ENCODE measurements around the gene ZNF853. TPM values are rescaled to one million over a fixed set of nuclear protein-coding genes. Genes with fewer than 3 reads are reported as not detected.

The ZNF853 gene
- total and polyA plus RNA-seq, 2 experiments from 2014 or later = 8.0 to 9.8 TPM

GRCh38 chr7:6619961-6620360 lies 4.6 kb downstream of the ZNF853 start:
- H3K4me2 ChIP-seq = no peak overlapping the region
- no peaks in the 10 kb centered on the region for H4K20me1 ChIP-seq (ENCODE audit: insufficient read depth, poor library complexity, severe bottlenecking)
- 91% methylated on average over 3 of the region's 3 CpGs for WGBS (ENCODE audit: low lambda C conversion rate, missing lambda C conversion rate)
- no peak overlapping the region for H3K27ac ChIP-seq
- no peaks in the 10 kb centered on the region for H3K4me1 ChIP-seq (ENCODE audit: insufficient read depth)
- no peak overlapping the region for H3K4me3 ChIP-seq
- H3K27me3 ChIP-seq = no peaks in the 10 kb centered on the region
- H3K79me2 ChIP-seq = no peaks in the 10 kb centered on the region
- no peaks in the 10 kb centered on the region for H3K9me2 ChIP-seq (replicated peaks; ENCODE audit: insufficient read depth)
- H3K9me3 ChIP-seq (ENCODE audit: low read depth) = no peaks in the 10 kb centered on the region
- no peak for TF ChIP-seq CTCF (IDR thresholded peaks at IDR 0.05; ENCODE audit: poor library complexity)
- TF ChIP-seq EZH2phosphoT487 (IDR thresholded peaks at IDR 0.05; ENCODE audit: low read depth, severe bottlenecking, unreplicated experiment) = no peak
- no peak for TF ChIP-seq EZH2 (IDR thresholded peaks at IDR 0.05; ENCODE audit: borderline replicate concordance)
- no peak for DNase-seq (ENCODE audit: low spot score)
- H2AFZ ChIP-seq = no peak overlapping the region
- no peaks in the 10 kb centered on the region for H3K36me3 ChIP-seq (replicated peaks; ENCODE audit: insufficient read depth, low read depth)

GRCh38 chr7:6621195-6622133 lies 6.1 kb downstream of the ZNF853 start:
- Histone ChIP-seq H3K27ac (no peak overlapping the region), H3K79me2 (no peaks in the 10 kb centered on the region), H2AFZ (no peak overlapping the region), H3K9me3 (ENCODE audit: low read depth) (no peaks in the 10 kb centered on the region), H3K36me3 (replicated peaks; ENCODE audit: insufficient read depth, low read depth) (no peaks in the 10 kb centered on the region), H3K9me2 (replicated peaks; ENCODE audit: insufficient read depth) (no peaks in the 10 kb centered on the region), H3K27me3 (no peaks in the 10 kb centered on the region), H3K4me3 (no peak overlapping the region), H4K20me1 (ENCODE audit: insufficient read depth, poor library complexity, severe bottlenecking) (no peaks in the 10 kb centered on the region), H3K4me1 (ENCODE audit: insufficient read depth) (no peaks in the 10 kb centered on the region), H3K4me2 (no peak overlapping the region)
- TF ChIP-seq EZH2 (IDR thresholded peaks at IDR 0.05; ENCODE audit: borderline replicate concordance) (no peak), EZH2phosphoT487 (IDR thresholded peaks at IDR 0.05; ENCODE audit: low read depth, severe bottlenecking, unreplicated experiment) (no peak), CTCF (IDR thresholded peaks at IDR 0.05; ENCODE audit: poor library complexity) (no peak)
- no peak for DNase-seq (ENCODE audit: low spot score)
- 97% methylated on average over 20 of the region's 20 CpGs for WGBS (ENCODE audit: low lambda C conversion rate, missing lambda C conversion rate)

- Histone ChIP-seq H3K4me2 (no peak overlapping the region), H3K9me2 (replicated peaks; ENCODE audit: insufficient read depth) (no peaks in the 10 kb centered on the region), H3K27me3 (no peaks in the 10 kb centered on the region), H3K4me1 (ENCODE audit: insufficient read depth) (no peaks in the 10 kb centered on the region), H3K9me3 (ENCODE audit: low read depth) (no peaks in the 10 kb centered on the region), H3K79me2 (no peaks in the 10 kb centered on the region), H2AFZ (no peak overlapping the region), H3K4me3 (no peak overlapping the region), H4K20me1 (ENCODE audit: insufficient read depth, poor library complexity, severe bottlenecking) (no peaks in the 10 kb centered on the region), H3K27ac (no peak overlapping the region), H3K36me3 (replicated peaks; ENCODE audit: insufficient read depth, low read depth) (no peaks in the 10 kb centered on the region)
- 98% methylated on average over 67 of the region's 67 CpGs for WGBS (ENCODE audit: low lambda C conversion rate, missing lambda C conversion rate)
- no peak for DNase-seq (ENCODE audit: low spot score)
- TF ChIP-seq CTCF (IDR thresholded peaks at IDR 0.05; ENCODE audit: poor library complexity) (no peak), EZH2phosphoT487 (IDR thresholded peaks at IDR 0.05; ENCODE audit: low read depth, severe bottlenecking, unreplicated experiment) (no peak)
Measured at GRCh38 chr7:6622134-6622710, 6.8 kb downstream of the ZNF853 start.

Measured in hepatocyte (in vitro differentiated cells).